ENCODE results near the gene ANKRD11.
"Not testable (repeated sequence)": the region's sequence is repeated elsewhere in the genome, so short reads cannot be mapped to it uniquely, and the experiment has no call there.

Gene ANKRD11

DNA sequence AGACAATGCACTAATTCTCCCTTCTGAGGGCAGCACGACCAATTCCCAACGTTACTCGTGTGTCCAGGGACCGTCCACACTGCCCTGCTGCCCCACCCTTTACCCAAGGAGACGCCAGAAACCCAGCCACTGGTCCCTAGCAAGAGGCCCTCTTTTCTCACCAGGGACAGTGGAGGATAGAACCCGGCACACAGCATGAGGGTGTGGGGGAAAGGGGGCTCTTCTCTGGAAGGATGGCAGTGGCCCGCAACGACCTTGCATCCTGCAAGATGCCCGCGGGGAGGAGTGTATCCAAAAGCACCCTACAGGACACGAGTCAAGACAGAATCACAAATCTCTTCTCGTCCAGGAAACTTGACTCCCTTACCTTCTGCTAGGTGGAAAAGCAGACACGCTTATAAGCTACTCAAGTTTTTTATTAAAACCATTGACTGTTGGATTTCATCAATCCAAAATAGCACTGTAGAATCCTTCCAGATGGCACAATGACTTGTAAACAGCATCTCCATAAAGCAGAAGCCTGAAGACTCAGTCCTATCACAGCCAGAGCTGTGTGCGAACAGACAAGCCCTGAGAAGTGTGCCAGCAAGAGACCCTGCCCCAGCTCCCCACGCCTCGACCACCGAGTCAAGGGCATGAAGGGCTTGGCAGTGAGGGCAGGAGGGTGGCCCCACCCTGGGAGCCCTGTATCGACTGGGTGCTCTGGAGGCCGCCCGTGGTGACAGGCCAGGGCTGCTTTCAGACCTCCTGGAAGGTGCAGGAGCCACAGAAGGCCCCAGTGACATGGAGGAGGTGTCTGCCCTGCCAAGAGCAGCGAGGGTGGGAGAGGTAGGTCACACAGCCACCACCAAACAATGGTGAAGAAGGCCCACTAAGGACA, 103.8 kb downstream of the ANKRD11 start:
- DNase-seq (ENCODE audit: low read depth in 2 of 2, low spot score in 1 of 2) = no peak

DNA sequence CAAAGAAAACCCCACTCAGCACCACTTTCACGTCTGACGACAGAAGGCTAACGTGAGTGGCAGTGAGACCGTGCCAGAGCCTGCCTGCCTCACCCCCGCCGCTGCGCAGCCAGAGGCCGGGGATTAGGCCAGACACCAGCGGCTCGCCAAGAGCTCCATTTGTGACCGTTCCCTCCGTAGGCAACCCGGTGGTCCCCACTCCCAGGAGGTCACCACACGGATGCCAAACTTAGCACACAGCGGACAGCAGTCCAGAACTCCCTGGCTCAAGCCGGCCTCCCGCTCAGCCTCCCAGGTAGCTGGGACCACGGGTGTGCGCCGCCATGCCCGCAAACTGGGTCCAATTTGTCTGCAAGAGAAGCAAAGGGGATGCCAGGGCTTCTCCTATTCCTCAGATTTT, 104.6 kb downstream of the ANKRD11 start:
- no peak for DNase-seq (ENCODE audit: low read depth in 2 of 2, low spot score in 1 of 2)

DNA sequence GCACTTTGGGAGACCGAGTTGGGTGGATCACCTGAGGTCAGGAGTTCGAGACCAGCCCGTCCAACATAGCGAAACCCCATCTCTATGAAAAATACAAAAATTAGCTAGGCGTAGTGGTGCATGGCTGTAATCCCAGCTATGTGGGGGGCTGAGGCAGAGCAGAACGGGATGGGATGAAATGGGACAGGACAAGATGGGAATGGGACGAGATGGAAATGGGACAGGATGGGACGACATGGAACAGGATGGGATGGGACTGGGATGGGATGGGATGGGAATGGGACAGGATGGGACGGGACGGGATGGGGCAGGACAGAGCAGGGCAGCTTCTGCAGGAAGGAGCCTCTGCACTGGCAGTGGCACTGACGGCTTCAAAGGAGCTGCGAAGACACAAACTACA, 106.1 kb downstream of the ANKRD11 start:
- no peak for DNase-seq (ENCODE audit: low read depth in 2 of 2, low spot score in 1 of 2)

DNA sequence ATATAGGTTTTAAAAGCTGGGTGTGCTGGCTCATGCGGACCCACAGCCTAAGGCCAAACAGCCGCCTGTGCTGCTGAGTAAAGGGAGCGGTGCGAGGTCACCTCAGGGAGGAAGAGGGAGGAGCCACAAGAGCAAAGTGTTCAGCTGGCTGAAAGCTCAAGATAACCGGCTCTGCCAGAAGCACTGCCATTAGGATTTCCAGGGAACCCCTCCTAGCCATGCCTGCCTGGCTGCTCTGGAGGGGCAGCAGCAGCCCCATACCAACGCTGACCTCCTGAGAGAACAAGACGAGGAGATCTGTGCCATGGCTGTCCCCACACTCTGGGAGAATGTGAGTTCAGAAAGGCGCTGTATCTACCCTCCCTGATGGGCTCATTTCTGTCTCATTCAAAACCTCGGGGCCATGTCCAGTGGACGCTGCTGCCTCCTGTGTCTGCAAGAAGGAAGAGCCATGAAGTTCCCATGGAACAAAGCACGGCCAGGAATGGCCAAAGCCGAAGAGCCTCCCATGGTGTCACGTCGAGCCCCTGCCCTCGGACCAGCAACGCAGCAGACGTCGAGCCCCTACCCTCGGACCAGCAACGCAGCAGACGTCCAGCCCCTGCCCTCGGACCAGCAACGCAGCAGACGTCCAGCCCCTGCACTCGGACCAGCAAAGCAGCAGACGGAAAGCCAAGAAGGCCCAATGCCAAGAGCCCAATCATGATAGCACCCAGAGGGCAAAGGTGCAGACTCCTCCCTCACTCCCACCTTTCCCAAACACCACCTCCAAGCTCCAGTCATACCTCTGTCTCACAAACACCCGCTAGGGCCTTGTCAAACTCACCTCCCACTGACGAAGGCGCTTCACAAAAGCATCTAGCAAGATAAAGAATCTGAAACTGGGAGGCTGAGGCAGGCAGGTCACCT, 107.0 kb downstream of the ANKRD11 start:
- no peak for DNase-seq (ENCODE audit: low read depth in 2 of 2, low spot score in 1 of 2)

DNA sequence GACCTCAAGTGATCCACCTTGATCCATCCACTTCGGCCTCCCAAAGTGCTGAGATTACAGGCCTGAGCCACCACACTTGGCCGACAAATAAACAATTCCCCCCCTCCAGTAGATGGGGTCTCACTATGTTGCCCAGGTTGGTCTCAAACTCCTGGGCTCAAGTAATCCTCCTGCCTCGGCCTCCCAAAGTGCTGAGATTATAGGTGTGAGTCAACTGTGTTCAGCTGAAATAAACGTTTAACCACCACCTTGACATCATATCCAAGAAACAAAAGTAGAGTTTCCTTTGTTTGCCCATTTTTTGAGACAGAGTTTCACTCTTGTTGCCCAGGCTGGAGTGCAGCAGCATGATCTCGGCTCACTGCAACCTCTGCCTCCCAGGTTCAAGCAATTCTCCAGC, 107.8 kb downstream of the ANKRD11 start:
- DNase-seq (ENCODE audit: low read depth in 2 of 2, low spot score in 1 of 2) = not testable (repeated sequence)

DNA sequence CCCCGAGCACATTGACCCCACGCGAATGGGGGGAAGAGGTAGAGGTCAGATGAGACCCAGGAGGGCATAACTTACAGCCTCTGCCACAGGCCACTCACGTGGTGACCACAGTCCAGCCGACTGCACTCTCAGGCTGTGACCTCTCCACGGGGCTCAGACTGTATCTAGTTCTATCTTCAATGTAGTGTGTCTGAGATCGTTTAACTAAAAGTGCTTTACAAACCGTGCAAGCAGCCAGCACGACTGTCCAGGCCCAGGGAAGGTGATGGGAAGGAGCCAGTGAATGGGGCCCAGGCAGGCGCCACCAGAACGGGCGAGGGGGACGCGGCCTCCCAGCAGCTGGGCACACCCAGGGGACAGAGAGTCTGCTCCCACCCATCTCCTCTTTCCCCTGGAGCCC, 108.6 kb downstream of the ANKRD11 start:
- DNase-seq (ENCODE audit: low read depth in 2 of 2, low spot score in 1 of 2) = no peak

DNA sequence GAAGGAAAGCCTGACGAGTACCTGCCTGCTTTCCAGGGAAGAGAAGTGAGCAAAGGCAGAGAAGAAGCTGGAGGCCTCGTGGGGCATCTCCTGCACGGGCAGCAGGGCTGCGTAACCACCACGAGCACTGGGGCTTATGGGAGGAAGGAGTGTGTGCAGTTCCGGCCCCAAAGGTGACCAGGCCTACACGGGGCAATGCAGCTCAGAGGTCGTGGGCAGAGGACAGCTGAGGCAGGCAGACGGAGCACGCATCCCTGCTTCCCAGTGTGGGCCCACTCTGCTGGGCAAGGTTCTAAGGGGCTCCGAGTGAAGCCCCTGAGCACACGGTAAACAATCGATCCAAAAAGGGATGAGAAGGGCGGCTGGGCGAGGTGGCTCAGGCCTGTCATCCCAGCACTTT, 109.7 kb downstream of the ANKRD11 start:
- no peak for DNase-seq (ENCODE audit: low read depth in 2 of 2, low spot score in 1 of 2)

DNA sequence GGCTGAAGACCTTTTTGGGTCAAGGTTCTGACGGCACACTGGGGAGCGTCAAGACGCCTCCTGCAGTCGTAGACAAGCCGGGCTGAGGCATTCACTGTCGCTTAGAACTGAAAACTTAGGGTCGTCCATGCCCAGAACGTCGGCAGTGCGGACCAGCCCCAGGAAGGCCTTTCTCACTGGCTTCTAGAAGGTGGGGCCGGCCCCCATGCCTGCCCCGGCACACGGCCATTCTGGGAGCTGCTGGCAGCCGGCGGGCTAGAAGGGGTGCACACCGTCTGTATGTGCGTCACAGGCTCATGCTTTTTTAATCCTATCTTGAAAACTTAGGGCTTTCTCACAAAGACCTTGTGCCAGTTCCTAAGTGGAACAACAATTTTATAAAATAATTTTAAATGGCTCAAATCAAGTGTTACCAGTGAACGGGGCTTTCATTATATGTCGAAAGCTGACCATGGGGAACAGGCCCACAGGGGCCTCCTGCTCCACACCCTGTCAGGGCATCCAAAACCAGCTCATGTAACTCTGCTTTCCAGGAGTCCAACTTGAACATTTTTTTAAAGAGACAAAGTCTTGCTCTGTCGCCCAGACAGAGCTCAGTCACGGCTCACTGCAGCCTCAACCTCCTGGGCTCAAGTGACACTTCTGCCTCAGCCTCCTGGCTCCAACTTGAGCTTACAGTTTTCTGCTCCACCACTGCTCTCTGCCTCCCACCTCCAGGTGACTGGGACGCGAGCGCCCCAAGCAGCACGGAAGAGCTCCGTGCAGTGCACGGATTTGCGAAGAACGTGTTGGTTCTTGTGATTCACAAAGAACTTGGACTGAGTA, 111.2 kb downstream of the ANKRD11 start:
- DNase-seq (ENCODE audit: low read depth in 2 of 2, low spot score in 1 of 2) = no peak

DNA sequence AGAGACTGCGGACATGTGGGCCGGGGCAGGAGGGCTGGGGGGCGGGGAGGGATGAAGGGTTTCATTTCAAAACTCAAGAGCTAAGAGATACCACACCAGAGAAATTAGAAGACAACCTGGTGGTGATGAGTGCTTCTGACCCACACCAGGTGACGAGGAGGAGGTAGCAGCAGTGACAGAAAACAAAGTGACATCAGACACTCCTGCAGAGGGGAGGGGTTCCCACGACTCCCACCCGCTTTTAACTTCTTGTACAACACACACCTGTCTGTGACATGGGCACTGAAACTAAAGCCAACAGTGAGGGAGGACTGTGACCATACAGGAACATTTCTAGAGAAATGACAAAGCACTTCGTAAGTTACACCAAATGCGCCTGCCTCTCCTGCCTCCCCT, 112.9 kb downstream of the ANKRD11 start:
- DNase-seq (ENCODE audit: low read depth in 2 of 2, low spot score in 1 of 2) = no peak

DNA sequence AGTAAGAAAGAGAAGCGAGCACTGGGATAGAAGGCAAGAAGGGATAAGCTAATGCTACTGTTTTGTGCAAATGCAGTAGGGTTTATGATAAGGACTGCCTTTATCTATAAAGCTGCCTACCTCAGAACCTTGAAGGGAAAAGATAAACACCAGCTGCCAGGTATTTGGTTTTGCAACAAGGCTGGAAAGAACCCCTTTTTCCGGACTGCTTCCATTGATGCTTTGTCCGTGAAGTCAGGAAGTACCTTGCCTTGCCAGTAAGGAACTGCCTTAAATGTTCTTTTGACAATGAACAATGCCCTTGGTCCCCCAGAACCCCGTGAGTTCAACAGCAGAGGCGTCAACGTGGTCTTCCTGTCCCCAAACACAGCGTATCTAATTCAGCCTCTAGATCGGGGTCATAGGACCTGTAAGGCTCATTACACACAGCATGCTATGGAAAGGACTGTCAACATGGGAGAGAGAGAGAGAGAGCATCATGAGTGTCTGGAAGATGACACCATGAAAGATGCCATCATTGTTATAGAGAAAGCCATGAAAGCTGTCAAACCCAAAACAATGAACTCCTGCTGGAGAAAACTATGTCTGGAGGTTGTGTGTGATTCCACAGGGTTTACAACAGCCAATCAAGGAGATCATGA, 113.4 kb downstream of the ANKRD11 start:
- DNase-seq (ENCODE audit: low read depth in 2 of 2, low spot score in 1 of 2) = no peak

DNA sequence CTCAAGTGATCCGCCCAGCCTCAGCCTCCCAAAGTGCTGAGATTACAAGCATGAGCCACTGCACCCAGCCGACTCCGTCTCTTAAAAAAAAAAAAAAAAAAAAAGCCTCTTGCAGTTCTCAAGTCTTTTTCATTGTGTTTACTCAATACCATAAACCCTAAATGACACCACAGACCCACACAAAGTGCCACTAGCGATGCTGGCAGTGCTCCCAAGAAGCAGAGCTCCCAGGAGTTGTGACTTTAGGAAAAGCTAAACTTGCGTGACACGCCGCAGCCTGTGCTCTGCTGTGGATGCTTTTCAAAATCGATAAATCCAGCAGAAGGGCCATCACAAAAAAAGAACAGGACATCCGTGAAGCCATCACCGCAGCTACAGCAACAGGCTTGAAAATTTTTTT, 114.7 kb downstream of the ANKRD11 start:
- DNase-seq (ENCODE audit: low read depth in 2 of 2, low spot score in 1 of 2) = no peak

DNA sequence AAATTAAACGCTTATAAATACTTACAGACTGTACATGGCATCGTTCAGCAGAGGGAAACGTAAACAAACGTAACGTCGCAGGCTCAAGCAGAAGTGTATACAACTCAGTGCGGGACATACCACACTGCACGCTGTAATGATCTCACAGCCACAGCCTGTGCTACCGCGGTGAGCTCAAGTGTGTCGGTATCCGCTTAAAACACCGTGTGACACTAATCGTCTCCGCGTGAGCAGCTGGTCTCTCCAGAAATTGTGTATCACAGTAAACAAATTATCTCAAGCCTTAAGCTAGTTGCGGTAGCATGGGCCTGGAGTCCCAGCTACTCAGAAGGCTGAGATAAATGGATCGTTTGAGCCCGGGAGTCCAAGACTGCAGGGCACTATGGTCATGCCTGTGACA, 115.3 kb downstream of the ANKRD11 start:
- DNase-seq (ENCODE audit: low read depth in 2 of 2, low spot score in 1 of 2) = no peak

DNA sequence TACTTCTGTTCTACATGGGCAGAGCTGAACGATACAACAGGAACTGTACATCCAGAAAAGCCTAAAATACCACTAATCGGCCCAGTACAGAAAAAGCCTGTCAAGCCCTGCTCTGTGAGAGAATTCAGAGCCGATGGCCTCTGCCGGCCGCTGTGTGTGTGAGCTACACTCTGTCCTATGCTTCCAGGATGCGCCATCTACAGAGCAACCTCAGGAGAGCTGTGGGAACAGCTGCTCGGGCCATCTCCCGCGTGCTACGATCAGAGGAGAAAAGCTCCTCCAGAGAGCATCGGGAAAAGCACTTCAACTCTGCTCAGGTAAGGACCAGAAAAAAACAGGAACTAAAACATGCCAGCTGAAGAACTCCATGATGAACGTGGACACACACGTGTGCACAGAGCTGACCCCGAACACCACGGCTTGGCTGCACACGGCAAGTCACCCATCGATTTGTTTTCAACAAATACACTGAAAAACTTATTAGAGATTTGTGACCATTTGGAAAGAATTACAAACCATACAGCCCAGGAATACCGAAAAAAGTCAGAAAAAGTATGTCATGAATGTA, 115.9 kb downstream of the ANKRD11 start:
- DNase-seq (ENCODE audit: low read depth in 2 of 2, low spot score in 1 of 2) = no peak

DNA sequence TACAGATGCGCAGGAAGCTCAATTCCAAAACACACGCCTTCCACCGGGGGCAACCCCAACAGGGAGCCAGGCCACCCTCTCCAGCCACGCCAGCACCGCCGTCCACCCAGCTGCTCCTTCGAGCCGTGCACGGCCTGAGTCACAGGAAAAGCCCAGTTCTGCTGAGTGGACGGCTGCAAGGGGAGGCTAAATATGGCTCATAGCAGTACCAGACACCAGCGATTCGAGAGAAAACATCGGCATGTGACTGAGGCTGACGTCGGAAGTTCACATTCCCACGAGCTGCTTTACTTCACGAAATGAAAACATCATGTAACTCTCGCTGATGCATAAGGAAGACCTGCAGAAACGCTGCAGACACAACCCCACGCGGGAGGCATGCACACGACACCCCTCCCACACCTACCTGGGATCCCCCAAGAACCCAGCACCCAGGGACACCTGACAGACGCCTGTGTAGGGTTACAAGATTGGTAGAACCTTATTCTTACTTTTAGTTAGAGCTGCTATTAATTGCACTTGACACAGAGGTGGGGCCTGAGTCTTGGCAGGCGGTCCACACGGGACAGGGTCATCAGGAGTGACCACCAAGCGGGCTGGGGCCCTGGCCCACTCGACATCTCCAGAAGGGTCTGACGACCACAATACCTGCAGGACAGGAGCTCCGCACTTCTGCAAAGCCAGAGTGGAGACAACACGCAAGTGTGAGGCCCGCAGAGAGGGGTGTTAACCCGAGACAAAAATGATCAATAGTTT, 116.8 kb downstream of the ANKRD11 start:
- DNase-seq (ENCODE audit: low read depth in 2 of 2, low spot score in 1 of 2) = no peak

DNA sequence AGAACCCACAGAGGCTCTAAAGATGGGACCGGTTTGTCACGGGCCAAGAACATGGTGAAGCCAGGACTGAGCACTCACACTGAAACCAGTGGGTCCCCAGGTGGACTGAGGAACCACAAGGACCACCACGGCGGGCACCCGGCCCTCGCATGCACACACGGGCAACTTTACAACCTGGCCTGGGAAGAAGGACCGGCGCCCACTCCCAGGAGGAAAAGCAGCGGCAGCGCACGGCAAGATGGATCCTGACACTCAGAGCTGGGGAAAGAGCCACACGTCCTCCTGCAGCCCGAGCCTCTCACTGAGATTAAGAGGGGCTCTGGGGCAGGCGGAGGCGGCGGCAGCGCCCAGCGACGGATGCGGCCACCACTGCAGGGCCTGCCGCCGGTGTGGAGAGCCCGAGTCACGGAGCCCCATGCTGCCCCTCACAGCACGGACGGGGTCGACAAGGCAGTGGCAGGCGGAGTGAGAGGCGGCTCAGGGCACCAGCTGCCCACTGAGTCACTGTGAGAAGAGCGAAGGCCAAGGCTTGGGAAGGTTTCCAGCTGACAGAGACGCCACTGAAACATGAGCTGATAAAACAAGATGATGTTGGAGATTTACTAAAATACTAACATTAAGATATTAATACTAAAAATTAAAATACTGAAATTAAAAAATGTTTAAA, 118.3 kb downstream of the ANKRD11 start:
- no peak for DNase-seq (ENCODE audit: low read depth in 2 of 2, low spot score in 1 of 2)

DNA sequence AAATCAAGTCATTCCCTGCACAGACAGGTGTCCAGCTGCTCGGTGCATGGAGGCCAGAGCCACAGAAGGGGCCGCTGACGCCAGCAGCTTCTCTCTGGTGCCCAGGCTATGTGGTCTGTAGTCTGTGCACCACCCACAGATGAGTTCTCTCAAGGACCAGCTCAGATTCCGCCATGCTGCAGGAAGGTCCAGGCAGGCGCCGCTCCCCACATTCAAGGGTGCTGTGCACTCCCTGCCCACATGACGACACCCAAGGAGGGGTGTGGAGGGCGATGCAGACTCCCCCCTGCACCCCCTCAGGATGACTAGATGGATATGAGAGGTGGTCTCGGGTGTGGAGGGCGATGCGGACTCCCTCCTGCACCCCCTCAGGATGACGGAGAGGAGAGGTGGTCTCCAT, 119.0 kb downstream of the ANKRD11 start:
- DNase-seq (ENCODE audit: low read depth in 2 of 2, low spot score in 1 of 2) = no peak

DNA sequence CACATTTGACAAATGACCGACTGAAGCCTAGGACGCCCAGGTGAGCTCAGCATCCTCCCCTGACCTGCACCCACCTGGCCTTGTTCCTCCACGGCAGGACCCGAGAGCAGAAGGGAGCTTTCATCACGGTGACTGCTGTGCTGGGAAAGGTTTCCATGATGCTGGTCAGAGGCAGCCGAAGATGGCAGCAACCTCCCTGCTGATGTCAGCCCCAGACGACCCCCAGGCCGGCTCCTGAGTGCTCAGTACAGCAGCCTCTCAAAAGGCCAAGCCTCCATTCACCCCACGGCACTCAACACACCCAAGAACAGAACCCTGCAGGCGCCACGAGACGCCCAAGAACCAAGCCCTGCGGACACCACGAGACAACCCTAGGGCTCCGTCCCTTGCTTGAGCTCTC, 119.8 kb downstream of the ANKRD11 start:
- no peak for DNase-seq (ENCODE audit: low read depth in 2 of 2, low spot score in 1 of 2)

DNA sequence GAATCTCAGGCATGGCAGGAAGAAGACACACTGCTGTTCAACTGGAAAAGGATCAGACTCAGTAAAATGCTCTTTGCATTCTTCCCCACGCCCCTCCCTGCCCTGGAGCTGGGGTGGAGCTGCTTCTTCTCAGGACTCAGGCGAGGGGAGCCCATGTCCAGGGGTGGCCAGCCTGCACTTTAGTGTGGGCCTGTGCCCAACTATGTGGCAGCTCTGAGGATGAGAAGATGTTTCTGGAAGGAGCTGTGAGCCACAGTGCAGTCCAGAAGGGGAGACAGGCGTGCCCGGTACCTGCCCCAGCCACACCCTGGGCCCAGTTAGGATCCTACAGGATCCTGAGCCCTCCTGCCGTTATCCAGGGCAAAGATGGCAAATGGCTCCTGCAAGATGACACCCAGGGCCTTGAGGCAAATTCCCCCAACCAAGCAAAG, 120.3 kb downstream of the ANKRD11 start:
- no peak for DNase-seq (ENCODE audit: low read depth in 2 of 2, low spot score in 1 of 2)

DNA sequence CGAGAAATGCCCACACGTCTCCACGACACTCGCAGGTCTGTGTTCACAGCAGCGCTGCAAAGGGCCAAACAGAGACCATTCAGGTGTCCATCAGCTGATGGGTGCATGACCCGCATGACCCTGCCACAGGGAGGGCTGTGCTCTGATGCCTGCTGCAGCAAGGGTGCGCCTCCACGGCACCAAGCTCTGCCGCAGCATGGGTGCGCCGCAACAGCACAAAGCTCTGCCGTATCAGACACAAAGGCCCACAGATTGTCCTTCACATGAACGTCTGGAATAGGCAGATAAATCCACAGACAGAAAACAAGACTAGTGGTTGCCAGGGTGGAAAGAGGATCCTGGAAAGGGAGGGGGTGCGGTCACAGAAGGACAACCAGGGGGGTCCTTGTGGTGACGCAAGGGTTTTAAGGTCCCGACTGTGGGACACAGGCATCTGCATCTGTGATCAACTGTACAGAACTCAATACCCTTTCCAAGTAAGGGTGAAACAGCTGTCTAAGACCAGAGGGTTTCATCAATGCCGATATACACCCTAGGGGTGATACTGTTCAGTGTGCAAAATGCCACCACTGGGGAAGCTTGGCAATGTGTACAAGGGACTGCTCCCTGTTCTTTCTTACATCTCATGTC, 121.0 kb downstream of the ANKRD11 start:
- DNase-seq (ENCODE audit: low read depth in 2 of 2, low spot score in 1 of 2) = no peak
